ENCODE measurements around the gene AKR1C8. TPM values are rescaled to one million over a fixed set of nuclear protein-coding genes. Genes with fewer than 3 reads are reported as not detected.

The AKR1C8 gene
- total and polyA plus RNA-seq, 9 of the 15 experiments (the other 6 are each of a cell fraction or from before 2014, with no cell fraction given): 0.03 to 0.29 (median 0.08) TPM

- H3K9me1 ChIP-seq (ENCODE audit: control insufficient read depth, insufficient read depth, low read length): no peaks in the 10 kb centered on the region
- no peaks in the 10 kb centered on the region for H3K36me3 ChIP-seq (ENCODE audit: control insufficient read depth, insufficient read depth, low read length)
- DNase-seq (ENCODE audit: extremely low read depth in 1 of 4, low spot score in 3 of 4) (no peak), ATAC-seq (no peak), FAIRE-seq (no peak)
- no peak overlapping the region for H3K4me2 ChIP-seq (ENCODE audit: insufficient read depth, low read length)
- H4K20me1 ChIP-seq (replicated peaks; ENCODE audit: control insufficient read depth, insufficient read depth, low read length): no peaks in the 10 kb centered on the region
- POLR2A ChIA-PET: no interaction called here
- no peak overlapping the region for H3K27ac ChIP-seq (ENCODE audit: extremely low read depth, low read depth, low read length)
- TF ChIP-seq PTBP1 (IDR thresholded peaks at IDR 0.05; ENCODE audit: low read depth, low read length): no peak
- intact Hi-C loops (cut with micrococcal nuclease) (no loop called here), in situ Hi-C loops (cut with MboI) (no loop called here)
- CTCF ChIA-PET (ENCODE audit: low intra/inter-chr PET ratio): no interaction called here
- no peaks in the 10 kb centered on the region for H3K79me2 ChIP-seq (ENCODE audit: control insufficient read depth, insufficient read depth, low read length)
- H3K9ac ChIP-seq (ENCODE audit: insufficient read depth in 1 of 2, low read depth in 2 of 2, low read length in 2 of 2): no peak overlapping the region
- no TSS peak for BruUV-seq (replicated peaks)
- no peak overlapping the region for H2AFZ ChIP-seq (ENCODE audit: low read depth, low read length)
- H3K9me3 ChIP-seq (replicated peaks; ENCODE audit: control insufficient read depth, insufficient read depth, low read depth, low read length): 0 out of 2 replicates have a peak, but pooled peaks cover 2% of the 10 kb centered on the region
- H3K4me3 ChIP-seq: no peak overlapping the region
- 56% methylated on average over 7 of the region's 8 CpGs for WGBS (ENCODE audit: insufficient coverage, low coverage, missing lambda C conversion rate)
- H3K4me1 ChIP-seq (replicated peaks in 1 of 2; ENCODE audit: control insufficient read depth in 2 of 2, insufficient read depth in 2 of 2, low read length in 2 of 2): no peaks in the 10 kb centered on the region
- H3K27me3 ChIP-seq (ENCODE audit: control insufficient read depth in 2 of 2, insufficient read depth in 2 of 2, low read length in 2 of 2): no peaks in the 10 kb centered on the region
Measured at GRCh38 chr10:5107860-5108526, 77.0 kb downstream of the AKR1C8 start.

- TF ChIP-seq ZNF445 (CRISPR knock-in tag; IDR thresholded peaks at IDR 0.05; ENCODE audit: low read depth) (no peak), PKNOX1 (IDR thresholded peaks at IDR 0.05) (peak; percentile 41; the same call in 1 of the 2 replicates)
- Histone ChIP-seq H3K27me3 (ENCODE audit: control insufficient read depth in 2 of 2, insufficient read depth in 2 of 2, low read length in 2 of 2) (no peaks in the 10 kb centered on the region), H3K9me3 (replicated peaks; ENCODE audit: control insufficient read depth, insufficient read depth, low read depth, low read length) (0 out of 2 replicates have a peak, but pooled peaks cover 2% of the 10 kb centered on the region), H2AFZ (ENCODE audit: low read depth, low read length) (no peak overlapping the region), H3K9ac (ENCODE audit: insufficient read depth in 1 of 2, low read depth in 2 of 2, low read length in 2 of 2) (no peak overlapping the region), H3K9me1 (ENCODE audit: control insufficient read depth, insufficient read depth, low read length) (no peaks in the 10 kb centered on the region), H3K36me3 (ENCODE audit: control insufficient read depth, insufficient read depth, low read length) (no peaks in the 10 kb centered on the region), H3K4me1 (replicated peaks in 1 of 2; ENCODE audit: control insufficient read depth in 2 of 2, insufficient read depth in 2 of 2, low read length in 2 of 2) (no peaks in the 10 kb centered on the region), H3K4me2 (ENCODE audit: insufficient read depth, low read length) (no peak overlapping the region), H4K20me1 (replicated peaks; ENCODE audit: control insufficient read depth, insufficient read depth, low read length) (no peaks in the 10 kb centered on the region), H3K79me2 (ENCODE audit: control insufficient read depth, insufficient read depth, low read length) (no peaks in the 10 kb centered on the region), H3K27ac (ENCODE audit: extremely low read depth, low read depth, low read length) (no peak overlapping the region), H3K4me3 (no peak overlapping the region)
- POLR2A ChIA-PET: interaction anchor here (0.9 kb wide), 1 partner anchor 19 kb away, joined by 3 read pairs; no protein-coding TSS in a partner anchor
- intact Hi-C loops (cut with micrococcal nuclease) (no loop called here), in situ Hi-C loops (cut with MboI) (no loop called here)
- no peak for FAIRE-seq
- no peak for ATAC-seq
- DNase-seq (ENCODE audit: extremely low read depth in 1 of 4, low spot score in 3 of 4): no peak
- CTCF ChIA-PET (ENCODE audit: low intra/inter-chr PET ratio): no interaction called here
- 33% methylated on average over 1 of the region's 1 CpG for WGBS (ENCODE audit: insufficient coverage, low coverage, missing lambda C conversion rate)
- BruUV-seq (replicated peaks): no TSS peak
Measured at GRCh38 chr10:5106553-5106952, 78.4 kb downstream of the AKR1C8 start.

Measured in K562 (cell line).